ENCODE results near the gene STX8.
"Not testable (repeated sequence)": the region's sequence is repeated elsewhere in the genome, so short reads cannot be mapped to it uniquely, and the experiment has no call there.

STX8 gene

GRCh38 chr17:9258115-9259015 is 317.3 kb downstream of the STX8 start:
- no peak for DNase-seq (ENCODE audit: low spot score)

- not testable (repeated sequence) for DNase-seq (ENCODE audit: low spot score)
These were observed 318.0 kb downstream of the STX8 start for GRCh38 chr17:9257630-9257965.

- no peak for DNase-seq (ENCODE audit: low spot score)
These were observed 318.6 kb downstream of the STX8 start for GRCh38 chr17:9256751-9257629.

GRCh38 chr17:9256361-9256750 is 319.3 kb downstream of the STX8 start:
- no peak for DNase-seq (ENCODE audit: low spot score)

GRCh38 chr17:9255833-9256232 is 319.8 kb downstream of the STX8 start:
- DNase-seq (ENCODE audit: low spot score): no peak

GRCh38 chr17:9254841-9255240 is 320.8 kb downstream of the STX8 start:
- no peak for DNase-seq (ENCODE audit: low spot score)

- DNase-seq (ENCODE audit: low spot score): no peak
These were observed 322.3 kb downstream of the STX8 start for GRCh38 chr17:9253308-9253707.

GRCh38 chr17:9251273-9251672 is 324.3 kb downstream of the STX8 start:
- no peak for DNase-seq (ENCODE audit: low spot score)

- no peak for DNase-seq (ENCODE audit: low spot score)
These were observed 326.2 kb downstream of the STX8 start for GRCh38 chr17:9249245-9249953.

GRCh38 chr17:9247401-9247938 is 328.1 kb downstream of the STX8 start:
- DNase-seq (ENCODE audit: low spot score): peak; percentile 18

GRCh38 chr17:9244066-9245052 is 331.3 kb downstream of the STX8 start:
- DNase-seq (ENCODE audit: low spot score): peak; percentile 14

GRCh38 chr17:9242983-9243382 is 332.6 kb downstream of the STX8 start:
- no peak for DNase-seq (ENCODE audit: low spot score)

- DNase-seq (ENCODE audit: low spot score): no peak
These were observed 333.1 kb downstream of the STX8 start for GRCh38 chr17:9242497-9242881.

GRCh38 chr17:9241774-9242496 is 333.7 kb downstream of the STX8 start:
- DNase-seq (ENCODE audit: low spot score): peak; percentile 23

GRCh38 chr17:9241371-9241712 is 334.3 kb downstream of the STX8 start:
- DNase-seq (ENCODE audit: low spot score): peak; percentile 48

- DNase-seq (ENCODE audit: low spot score): peak; percentile 15
These were observed 334.8 kb downstream of the STX8 start for GRCh38 chr17:9240659-9241370.

- DNase-seq (ENCODE audit: low spot score): peak; percentile 18
These were observed 335.6 kb downstream of the STX8 start for GRCh38 chr17:9239793-9240658.

GRCh38 chr17:9239246-9239792 is 336.3 kb downstream of the STX8 start:
- no peak for DNase-seq (ENCODE audit: low spot score)
